HUES64 (cell line): ENCODE results near the gene PDE1C.

Experiments
- H3K27ac ChIP-seq: 2 replicates; pipeline ENCODE4 v1.7.0; 2013; ENCODE audit warnings: low read depth, low read length, inconsistent platforms
- H3K27me3 ChIP-seq: 2 replicates; pipeline ENCODE4 v1.6.1; 2013; ENCODE audit warnings: mild to moderate bottlenecking, low read length; ENCODE audit not compliant: insufficient read depth
- H3K36me3 ChIP-seq: 2 replicates; pipeline ENCODE4 v1.6.1; 2013; ENCODE audit warnings: mild to moderate bottlenecking, low read length; ENCODE audit not compliant: insufficient read depth
- H3K4me1 ChIP-seq: 2 replicates; pipeline ENCODE4 v1.6.1; 2013; ENCODE audit warnings: mild to moderate bottlenecking, low read length, moderate library complexity; ENCODE audit not compliant: insufficient read depth
- H3K4me3 ChIP-seq: 2 replicates; pipeline ENCODE4 v1.5.1; 2013; ENCODE audit warnings: mild to moderate bottlenecking, low read length, moderate library complexity
- H3K9ac ChIP-seq: 2 replicates; pipeline ENCODE4 v1.6.1; 2013; ENCODE audit warnings: mild to moderate bottlenecking, low read depth, low read length
- H3K9me3 ChIP-seq: 2 replicates; pipeline ENCODE4 v1.6.1; 2013; ENCODE audit warnings: low read depth, low read length; ENCODE audit not compliant: insufficient read depth
- WGBS: fragments of 150-250, 120-280 bp; methylation state at CpG from one replicate; pipeline ENCODE4 v1.1.7; 2013; ENCODE audit warnings: missing lambda C conversion rate; 5-methylcytosine and 5-hydroxymethylcytosine counted together

The PDE1C gene

GRCh38 chr7:31788883-31789680 lies 281.1 kb downstream of the PDE1C start:
- no peak overlapping the region for H3K4me3 ChIP-seq
- 94% methylated on average over 1 of the region's 3 CpGs for WGBS
- no peak overlapping the region for H3K27ac ChIP-seq
- no peaks in the 10 kb centered on the region for H3K36me3 ChIP-seq
- H3K9ac ChIP-seq, result no peak overlapping the region
- H3K27me3 ChIP-seq, result peaks cover 41% of the 10 kb centered on the region
- no peaks in the 10 kb centered on the region for H3K9me3 ChIP-seq
- H3K4me1 ChIP-seq, result no peaks in the 10 kb centered on the region

GRCh38 chr7:31788445-31788844 lies 281.8 kb downstream of the PDE1C start:
- no peaks in the 10 kb centered on the region for H3K4me1 ChIP-seq
- no peak overlapping the region for H3K27ac ChIP-seq
- peaks cover 42% of the 10 kb centered on the region for H3K27me3 ChIP-seq
- no peak overlapping the region for H3K9ac ChIP-seq
- H3K36me3 ChIP-seq, result no peaks in the 10 kb centered on the region
- H3K4me3 ChIP-seq, result no peak overlapping the region
- no peaks in the 10 kb centered on the region for H3K9me3 ChIP-seq
- 94% methylated on average over 1 of the region's 1 CpG for WGBS

- Histone ChIP-seq H3K36me3 (no peaks in the 10 kb centered on the region), H3K9ac (no peak overlapping the region), H3K4me3 (no peak overlapping the region), H3K27me3 (peaks cover 48% of the 10 kb centered on the region), H3K4me1 (no peaks in the 10 kb centered on the region), H3K9me3 (no peaks in the 10 kb centered on the region), H3K27ac (no peak overlapping the region)
- WGBS, result 93% methylated on average over 3 of the region's 3 CpGs
These were observed 283.9 kb downstream of the PDE1C start for GRCh38 chr7:31786326-31786725.

- no peak overlapping the region for H3K4me3 ChIP-seq
- WGBS, result 87% methylated on average over 2 of the region's 2 CpGs
These were observed 285.1 kb downstream of the PDE1C start for GRCh38 chr7:31785101-31785500.

GRCh38 chr7:31783221-31783620 lies 287.0 kb downstream of the PDE1C start:
- Histone ChIP-seq H3K9ac (no peak overlapping the region), H3K27me3 (peaks cover 64% of the 10 kb centered on the region), H3K9me3 (no peaks in the 10 kb centered on the region), H3K36me3 (no peaks in the 10 kb centered on the region), H3K27ac (no peak overlapping the region), H3K4me1 (no peaks in the 10 kb centered on the region), H3K4me3 (no peak overlapping the region)
- WGBS, result 72% methylated on average over 2 of the region's 2 CpGs

More at GRCh38 chr7:31785101-31785500, 285.1 kb downstream of the PDE1C start:
- Histone ChIP-seq H3K27me3 (peaks cover 52% of the 10 kb centered on the region), H3K27ac (no peak overlapping the region), H3K36me3 (no peaks in the 10 kb centered on the region), H3K9ac (no peak overlapping the region), H3K9me3 (no peaks in the 10 kb centered on the region), H3K4me1 (no peaks in the 10 kb centered on the region)

GRCh38 chr7:31782411-31782991 lies 287.7 kb downstream of the PDE1C start:
- Histone ChIP-seq H3K27me3 (peaks cover 69% of the 10 kb centered on the region), H3K36me3 (no peaks in the 10 kb centered on the region), H3K4me1 (no peaks in the 10 kb centered on the region), H3K9me3 (no peaks in the 10 kb centered on the region), H3K4me3 (no peak overlapping the region), H3K27ac (no peak overlapping the region), H3K9ac (no peak overlapping the region)
- WGBS, result 41% methylated on average over 6 of the region's 7 CpGs

DNA sequence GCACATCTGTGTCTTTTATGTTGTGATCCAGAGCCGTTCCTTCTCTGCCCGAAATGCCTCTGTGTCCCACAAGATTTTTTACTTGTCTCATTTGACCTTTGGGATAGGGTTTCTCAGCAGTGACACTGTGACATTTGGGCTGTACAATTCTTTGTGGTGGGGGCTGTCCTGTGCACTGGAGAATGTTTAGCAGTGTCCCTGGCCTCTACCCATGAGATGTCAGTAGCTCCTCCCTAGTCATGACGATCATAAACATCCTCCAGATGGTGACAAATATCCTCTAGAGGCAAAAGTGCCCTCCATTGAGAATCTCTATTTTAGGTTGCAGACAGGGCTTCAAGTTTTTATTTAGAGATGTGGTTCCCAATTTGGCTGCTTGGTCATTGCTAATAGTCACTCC lies 291.9 kb downstream of the PDE1C start:
- H3K9ac ChIP-seq, result no peak overlapping the region
- no peak overlapping the region for H3K4me3 ChIP-seq
- H3K9me3 ChIP-seq, result no peaks in the 10 kb centered on the region
- H3K27ac ChIP-seq, result no peak overlapping the region
- peaks cover 6% of the 10 kb centered on the region; the same call in 1 of the 2 replicates for H3K4me1 ChIP-seq
- 93% methylated on average over 3 of the region's 3 CpGs for WGBS
- H3K36me3 ChIP-seq, result no peaks in the 10 kb centered on the region
- H3K27me3 ChIP-seq, result peaks cover 86% of the 10 kb centered on the region

GRCh38 chr7:31776616-31777015 lies 293.6 kb downstream of the PDE1C start:
- Histone ChIP-seq H3K9me3 (no peaks in the 10 kb centered on the region), H3K36me3 (no peaks in the 10 kb centered on the region), H3K4me3 (no peak overlapping the region), H3K4me1 (peaks cover 6% of the 10 kb centered on the region; the same call in 1 of the 2 replicates), H3K9ac (no peak overlapping the region), H3K27ac (no peak overlapping the region), H3K27me3 (peaks cover 98% of the 10 kb centered on the region)
- WGBS, result 46% methylated on average over 2 of the region's 3 CpGs

- no peaks in the 10 kb centered on the region for H3K36me3 ChIP-seq
- no peak overlapping the region for H3K4me3 ChIP-seq
- H3K27me3 ChIP-seq, result peaks cover 98% of the 10 kb centered on the region
- H3K4me1 ChIP-seq, result peaks cover 6% of the 10 kb centered on the region; the same call in 1 of the 2 replicates
- WGBS, result 88% methylated on average over 8 of the region's 8 CpGs
- H3K27ac ChIP-seq, result no peak overlapping the region
- H3K9me3 ChIP-seq, result no peaks in the 10 kb centered on the region
- H3K9ac ChIP-seq, result no peak overlapping the region
These were observed 294.7 kb downstream of the PDE1C start for GRCh38 chr7:31775556-31775955.

- Histone ChIP-seq H3K9me3 (no peaks in the 10 kb centered on the region), H3K4me1 (peaks cover 13% of the 10 kb centered on the region), H3K27ac (no peak overlapping the region), H3K4me3 (no peak overlapping the region), H3K9ac (no peak overlapping the region), H3K27me3 (peaks cover 96% of the 10 kb centered on the region), H3K36me3 (no peaks in the 10 kb centered on the region)
- WGBS, result 96% methylated on average over 2 of the region's 2 CpGs
These were observed 298.0 kb downstream of the PDE1C start for GRCh38 chr7:31772211-31772610.

DNA sequence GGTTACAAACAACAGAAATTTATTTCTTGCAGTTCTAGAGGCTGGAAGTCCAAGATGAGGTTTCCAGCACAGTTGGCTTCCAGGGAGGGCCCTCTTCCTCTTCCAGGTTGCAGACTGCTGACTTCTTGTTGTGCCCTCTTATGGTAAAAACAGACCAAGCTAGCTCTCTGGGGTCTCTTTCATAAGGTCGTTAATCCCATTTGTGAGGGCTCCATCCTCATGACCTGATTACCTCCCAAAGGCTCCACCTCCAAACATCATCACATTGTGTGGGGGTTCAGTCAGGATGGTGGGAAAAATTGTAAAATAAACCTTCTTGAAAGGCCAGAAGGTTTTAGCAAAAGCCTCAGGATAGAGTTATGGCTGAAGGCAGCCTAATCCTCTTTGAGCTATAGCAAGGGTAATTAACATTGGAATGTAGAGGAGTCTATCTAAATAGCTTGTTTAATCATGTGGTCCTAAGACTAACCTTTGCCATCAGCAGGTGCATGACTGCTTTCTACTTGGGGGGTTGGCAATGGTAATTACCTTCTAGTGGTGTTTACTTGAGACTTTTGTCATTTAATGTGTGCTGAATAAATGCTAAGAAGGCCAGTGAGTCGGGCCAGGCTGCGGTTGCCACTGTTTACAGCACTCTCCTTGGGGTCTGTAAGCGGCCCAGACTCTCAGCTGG lies 302.4 kb downstream of the PDE1C start:
- Histone ChIP-seq H3K9ac (no peak overlapping the region), H3K27me3 (peaks cover 97% of the 10 kb centered on the region), H3K9me3 (no peaks in the 10 kb centered on the region), H3K36me3 (no peaks in the 10 kb centered on the region), H3K27ac (no peak overlapping the region), H3K4me3 (no peak overlapping the region), H3K4me1 (peaks cover 7% of the 10 kb centered on the region)
- 5% methylated on average over 4 of the region's 4 CpGs for WGBS
